OCI-M2 (cell line): ENCODE results near the gene COL27A1.

ENCODE experiments used
- DNase-seq: peaks from one replicate; lab custom pipeline; 2025; ENCODE audit not compliant: unreplicated experiment; lab: John Stamatoyannopoulos, UW

The COL27A1 gene

GRCh38 chr9:114141553-114142402, 13.6 kb upstream of the COL27A1 start:
- DNase-seq, result no peak

- no peak for DNase-seq
These were observed 12.1 kb upstream of the COL27A1 start for GRCh38 chr9:114143234-114143633.

- no peak for DNase-seq
These were observed 8.6 kb upstream of the COL27A1 start for GRCh38 chr9:114146735-114147134.

- no peak for DNase-seq
These were observed 6.2 kb upstream of the COL27A1 start for GRCh38 chr9:114149181-114149580.

- DNase-seq, result no peak
These were observed 5.5 kb upstream of the COL27A1 start for GRCh38 chr9:114149765-114150340.

- DNase-seq, result no peak
These were observed 4.7 kb upstream of the COL27A1 start for GRCh38 chr9:114150608-114151007.

- DNase-seq, result no peak
These were observed 3.8 kb upstream of the COL27A1 start for GRCh38 chr9:114151426-114151956.

GRCh38 chr9:114153761-114154599, 1.4 kb upstream of the COL27A1 start:
- DNase-seq, result no peak

- no peak for DNase-seq
These were observed 686 bp upstream of the COL27A1 start for GRCh38 chr9:114154600-114155102.

- DNase-seq, result no peak
These were observed 789 bp downstream of the COL27A1 start for GRCh38 chr9:114155995-114156656.

GRCh38 chr9:114156657-114157421, 1.5 kb downstream of the COL27A1 start:
- no peak for DNase-seq

GRCh38 chr9:114157516-114158176, 2.3 kb downstream of the COL27A1 start:
- no peak for DNase-seq

- DNase-seq, result no peak
These were observed 3.3 kb downstream of the COL27A1 start for GRCh38 chr9:114158482-114159130.

- no peak for DNase-seq
These were observed 4.4 kb downstream of the COL27A1 start for GRCh38 chr9:114159691-114160090.

- DNase-seq, result no peak
These were observed 6.2 kb downstream of the COL27A1 start for GRCh38 chr9:114161513-114161912.

- DNase-seq, result no peak
These were observed 8.2 kb downstream of the COL27A1 start for GRCh38 chr9:114163517-114163951.

GRCh38 chr9:114164191-114164794, 9.0 kb downstream of the COL27A1 start:
- DNase-seq, result no peak

GRCh38 chr9:114165407-114166102, 10.2 kb downstream of the COL27A1 start:
- DNase-seq, result no peak
